ENCODE measurements around the gene ACSM2B.

ACSM2B gene

DNA sequence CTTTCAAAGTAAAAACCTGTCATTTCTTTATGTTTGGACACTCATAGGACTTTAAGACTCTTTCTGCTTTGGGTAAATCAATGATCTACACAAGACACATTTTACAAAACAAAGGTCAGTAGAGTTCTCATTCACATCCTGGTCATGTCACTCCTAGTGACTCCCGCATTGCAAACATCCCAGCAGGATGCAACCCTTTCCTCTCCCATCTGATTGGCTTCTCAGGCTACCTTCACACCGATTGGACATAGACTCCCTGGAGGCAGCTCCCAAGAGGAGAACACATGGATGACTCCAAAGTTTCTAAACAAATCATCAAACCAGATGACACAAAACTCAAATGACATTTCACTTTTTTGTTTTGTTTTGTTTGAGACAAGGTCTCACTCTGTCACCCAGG, 43.8 kb upstream of the ACSM2B start:
- in situ Hi-C loops (cut with MboI; ENCODE audit: low pct_unique_long_range_greater_than_20kb, low sequenced_read_pairs, unreplicated experiment): no loop called here
- DNase-seq (ENCODE audit: low spot score): no peak
- TF ChIP-seq, protein P1, sequence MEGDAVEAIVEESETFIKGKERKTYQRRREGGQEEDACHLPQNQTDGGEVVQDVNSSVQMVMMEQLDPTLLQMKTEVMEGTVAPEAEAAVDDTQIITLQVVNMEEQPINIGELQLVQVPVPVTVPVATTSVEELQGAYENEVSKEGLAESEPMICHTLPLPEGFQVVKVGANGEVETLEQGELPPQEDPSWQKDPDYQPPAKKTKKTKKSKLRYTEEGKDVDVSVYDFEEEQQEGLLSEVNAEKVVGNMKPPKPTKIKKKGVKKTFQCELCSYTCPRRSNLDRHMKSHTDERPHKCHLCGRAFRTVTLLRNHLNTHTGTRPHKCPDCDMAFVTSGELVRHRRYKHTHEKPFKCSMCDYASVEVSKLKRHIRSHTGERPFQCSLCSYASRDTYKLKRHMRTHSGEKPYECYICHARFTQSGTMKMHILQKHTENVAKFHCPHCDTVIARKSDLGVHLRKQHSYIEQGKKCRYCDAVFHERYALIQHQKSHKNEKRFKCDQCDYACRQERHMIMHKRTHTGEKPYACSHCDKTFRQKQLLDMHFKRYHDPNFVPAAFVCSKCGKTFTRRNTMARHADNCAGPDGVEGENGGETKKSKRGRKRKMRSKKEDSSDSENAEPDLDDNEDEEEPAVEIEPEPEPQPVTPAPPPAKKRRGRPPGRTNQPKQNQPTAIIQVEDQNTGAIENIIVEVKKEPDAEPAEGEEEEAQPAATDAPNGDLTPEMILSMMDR (IDR thresholded peaks at IDR 0.05; ENCODE audit: extremely low read depth, insufficient read depth, missing control alignments): no peak

DNA sequence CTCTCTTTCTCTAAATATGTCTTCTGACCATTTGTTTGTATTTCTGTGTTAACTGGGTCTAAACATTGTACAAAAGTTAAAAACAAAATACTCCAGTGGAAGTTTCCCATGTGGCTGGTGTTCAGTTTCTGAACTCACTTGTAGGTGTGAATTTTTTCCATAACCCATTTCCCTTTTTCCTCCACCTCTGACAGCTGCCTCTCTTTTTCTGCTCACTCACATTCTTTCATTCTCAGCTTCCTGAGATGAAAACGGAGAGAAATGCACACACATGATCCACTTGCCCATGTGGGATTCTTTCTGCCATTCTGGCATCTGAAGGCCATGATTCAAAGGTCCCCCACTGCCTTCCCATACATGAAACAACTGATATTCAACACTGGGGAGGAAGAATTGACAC, 41.1 kb upstream of the ACSM2B start:
- in situ Hi-C loops (cut with MboI; ENCODE audit: low pct_unique_long_range_greater_than_20kb, low sequenced_read_pairs, unreplicated experiment): no loop called here
- no peak for DNase-seq (ENCODE audit: low spot score)
- TF ChIP-seq, protein P1 (IDR thresholded peaks at IDR 0.05; ENCODE audit: extremely low read depth, insufficient read depth, missing control alignments): no peak

DNA sequence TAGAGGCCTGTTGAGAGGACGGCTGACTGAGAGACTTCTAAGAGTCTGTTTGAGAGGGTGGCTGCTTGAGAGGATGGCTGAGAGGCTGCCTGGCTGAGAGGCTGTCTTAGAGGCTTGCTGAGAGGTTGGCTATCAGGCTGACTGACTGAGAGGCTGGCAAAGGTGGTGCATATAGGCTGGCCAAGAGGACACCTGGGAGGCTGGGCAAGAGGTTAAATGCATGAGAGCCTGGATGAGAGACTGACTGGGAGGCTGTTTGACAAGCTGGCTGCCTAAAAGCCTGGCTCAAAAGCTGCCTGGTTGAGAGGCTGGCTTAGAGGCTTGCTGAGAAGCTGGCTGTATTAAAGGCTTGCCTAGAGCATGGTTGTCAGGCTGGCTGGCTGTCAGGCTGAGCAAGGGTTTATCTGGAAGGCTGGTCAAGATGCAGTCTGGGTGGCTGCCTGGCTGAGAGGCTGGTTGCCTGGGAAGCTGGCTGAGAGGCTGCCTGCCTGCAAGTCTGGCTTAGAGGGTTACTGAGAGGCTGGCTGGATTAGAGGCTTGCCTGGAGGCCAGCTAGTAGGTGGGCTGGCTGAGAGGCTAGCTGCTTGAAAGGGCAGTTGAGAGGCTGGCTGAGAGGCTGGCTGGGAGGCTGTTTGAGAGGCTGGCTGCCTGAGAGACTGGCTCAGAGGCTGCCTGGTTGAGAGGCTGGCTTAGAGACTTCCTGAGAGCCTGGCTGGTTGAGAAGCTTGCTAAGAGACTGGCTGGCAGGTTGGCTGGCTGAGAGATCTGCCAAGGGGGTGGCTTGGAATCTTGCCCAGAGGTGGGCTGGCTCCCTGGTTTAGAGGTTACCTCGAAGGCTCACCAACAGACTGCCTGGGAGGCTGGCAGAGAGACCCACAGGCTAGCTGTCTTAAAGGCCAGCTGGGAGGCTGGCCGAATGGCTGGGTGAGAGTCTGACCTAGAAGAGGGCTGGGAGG, 38.3 kb upstream of the ACSM2B start:
- in situ Hi-C loops (cut with MboI; ENCODE audit: low pct_unique_long_range_greater_than_20kb, low sequenced_read_pairs, unreplicated experiment): no loop called here
- TF ChIP-seq, protein P1 (IDR thresholded peaks at IDR 0.05; ENCODE audit: extremely low read depth, insufficient read depth, missing control alignments): no peak
- DNase-seq (ENCODE audit: low spot score): no peak

DNA sequence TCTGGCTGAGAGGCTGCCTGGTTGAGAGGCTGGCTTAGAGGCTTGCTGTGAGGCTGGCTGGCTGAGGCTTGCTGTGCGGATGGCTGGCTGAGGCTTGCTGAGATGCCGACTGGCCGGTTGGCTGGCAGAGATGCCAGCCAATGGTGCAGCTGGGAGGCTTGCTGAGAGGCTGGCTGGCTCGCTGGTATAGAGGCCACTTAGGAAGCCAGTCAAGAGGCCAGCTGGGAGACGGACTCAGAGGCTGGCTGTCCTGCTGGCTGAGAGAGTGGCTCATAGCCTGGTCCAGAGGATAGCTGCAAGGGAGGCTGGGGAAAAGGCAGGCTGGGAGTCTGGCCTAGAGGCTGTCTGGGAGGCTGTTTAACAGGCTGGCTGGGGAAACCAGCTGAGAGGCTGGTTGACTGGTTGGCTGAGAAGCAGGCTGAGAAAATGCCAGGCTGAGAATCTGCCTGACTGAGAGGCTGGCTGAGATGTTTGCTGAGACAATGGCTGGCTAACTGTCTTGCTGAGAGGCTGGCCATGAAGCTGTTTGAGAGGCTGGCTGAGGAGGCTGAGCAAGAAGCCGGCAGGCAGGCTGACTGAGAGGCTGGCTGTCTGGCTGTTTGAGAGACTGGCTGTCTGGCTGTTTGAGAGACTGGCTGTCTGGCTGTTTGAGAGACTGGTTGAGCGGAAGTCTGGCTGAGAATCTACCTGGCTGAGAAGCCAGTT, 37.5 kb upstream of the ACSM2B start:
- in situ Hi-C loops (cut with MboI; ENCODE audit: low pct_unique_long_range_greater_than_20kb, low sequenced_read_pairs, unreplicated experiment): no loop called here

DNA sequence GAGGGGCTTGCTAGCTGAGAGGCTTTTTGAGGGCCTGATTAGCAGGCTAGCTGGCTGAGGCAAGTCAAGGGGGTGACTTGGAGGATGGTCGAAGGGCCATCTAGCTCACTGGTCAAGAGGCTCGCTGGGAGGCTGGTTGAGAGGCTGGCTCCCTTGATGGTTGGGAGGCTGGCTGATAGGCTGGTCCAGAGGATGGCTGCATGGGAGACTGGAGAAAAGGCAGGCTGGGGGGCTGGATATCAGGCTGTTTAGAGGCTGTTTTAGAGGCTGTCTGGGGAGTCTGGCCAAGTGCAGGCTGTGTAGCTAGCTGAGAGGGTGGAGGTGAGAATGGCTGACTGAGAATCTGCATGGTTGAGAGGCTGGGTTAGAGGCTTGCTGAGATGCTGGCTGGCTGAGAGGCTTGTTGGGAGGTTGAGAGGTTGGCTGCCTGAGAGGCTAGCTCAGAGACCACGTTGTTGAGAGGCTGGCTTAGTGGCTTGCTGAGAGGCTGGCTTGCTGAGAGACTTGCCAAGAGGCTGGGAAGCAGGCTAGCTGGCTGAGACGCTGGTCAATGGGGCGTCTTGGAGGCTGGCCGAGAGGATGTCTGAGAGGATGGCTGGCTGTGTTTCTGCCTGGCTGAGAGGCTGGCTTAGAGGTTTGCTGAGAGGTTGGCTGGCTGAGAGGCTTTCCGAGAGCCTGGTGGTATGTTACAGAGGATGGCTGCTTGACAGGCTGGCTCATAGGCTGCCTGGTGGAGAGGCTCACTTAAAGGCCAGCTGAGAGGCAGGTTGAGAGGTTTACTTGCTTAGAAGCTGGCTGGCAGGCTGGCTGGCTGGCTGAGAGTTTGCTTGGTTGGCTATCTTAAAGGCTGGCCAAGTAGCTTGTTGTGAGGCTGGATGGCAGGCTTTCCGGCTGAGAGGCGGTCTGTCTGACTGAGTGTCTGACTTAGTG, 36.6 kb upstream of the ACSM2B start:
- DNase-seq (ENCODE audit: low spot score): no peak
- TF ChIP-seq, protein P1 (IDR thresholded peaks at IDR 0.05; ENCODE audit: extremely low read depth, insufficient read depth, missing control alignments): no peak
- in situ Hi-C loops (cut with MboI; ENCODE audit: low pct_unique_long_range_greater_than_20kb, low sequenced_read_pairs, unreplicated experiment): no loop called here

More for the DNA sequence above, 37.5 kb upstream of the ACSM2B start:
- no peak for DNase-seq (ENCODE audit: low spot score)
- TF ChIP-seq, protein P1 (IDR thresholded peaks at IDR 0.05; ENCODE audit: extremely low read depth, insufficient read depth, missing control alignments): no peak

DNA sequence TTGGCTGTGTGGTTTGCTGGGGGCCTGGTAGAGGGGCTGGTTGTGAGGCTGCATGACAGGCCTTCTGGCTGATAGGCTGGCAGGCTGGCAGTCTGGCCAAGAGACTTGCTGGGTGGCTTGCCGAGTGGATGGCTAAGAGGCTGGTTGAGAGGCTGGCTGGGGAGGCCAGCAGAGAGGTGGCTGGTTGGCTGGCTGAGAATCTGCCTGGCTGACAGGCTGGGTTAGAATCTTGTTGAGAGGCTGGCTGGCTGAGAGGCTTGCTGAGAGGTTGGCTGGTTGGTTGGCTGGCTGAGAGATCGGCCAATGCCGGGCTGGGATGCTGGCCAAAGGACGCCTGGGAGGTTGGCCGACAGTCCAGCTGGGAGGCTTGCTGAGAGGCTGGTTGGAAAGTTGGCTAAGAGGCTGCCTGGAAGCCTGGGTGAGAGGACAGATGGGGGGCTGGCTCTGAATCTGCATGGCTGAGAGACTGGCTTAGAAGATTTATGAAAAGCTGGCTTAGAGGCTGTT, 35.9 kb upstream of the ACSM2B start:
- in situ Hi-C loops (cut with MboI; ENCODE audit: low pct_unique_long_range_greater_than_20kb, low sequenced_read_pairs, unreplicated experiment): no loop called here
- TF ChIP-seq, protein P1 (IDR thresholded peaks at IDR 0.05; ENCODE audit: extremely low read depth, insufficient read depth, missing control alignments): no peak
- DNase-seq (ENCODE audit: low spot score): no peak
